LNCAP (cell line): ENCODE measurements around the gene TLE3.

Experiments used
- TF ChIP-seq, protein P1 (sequence below): fragments of 450-650 bp; IDR thresholded peaks from 2 replicates; pipeline ENCODE4 v1.5.1; 2017; ENCODE audit warnings: mild to moderate bottlenecking

Gene TLE3

DNA sequence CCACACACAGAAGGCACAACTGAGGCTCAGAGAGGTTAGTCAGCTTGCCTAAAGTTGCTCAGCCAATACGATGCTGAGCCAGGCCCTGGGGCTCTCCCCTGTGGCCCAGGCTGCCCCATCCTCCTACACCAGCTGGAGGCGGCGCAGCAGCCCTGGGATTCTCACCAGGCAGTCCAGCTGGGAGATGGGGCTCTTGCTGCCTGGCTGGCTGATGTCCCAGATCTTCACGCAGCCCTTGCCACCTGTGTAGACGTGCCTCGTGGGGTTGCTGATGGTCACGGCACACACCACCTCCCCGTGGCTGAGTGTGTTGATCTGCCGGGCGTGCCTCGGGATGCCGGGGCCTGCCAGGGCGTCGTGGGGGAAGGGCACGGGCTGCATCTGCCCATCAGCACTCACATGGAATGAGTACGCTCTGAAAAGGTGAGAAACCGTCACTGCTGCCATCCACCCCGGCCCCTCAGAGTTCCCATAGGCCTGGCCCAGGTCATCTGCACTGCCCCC lies 42.8 kb downstream of the TLE3 start:
- TF ChIP-seq, protein P1, sequence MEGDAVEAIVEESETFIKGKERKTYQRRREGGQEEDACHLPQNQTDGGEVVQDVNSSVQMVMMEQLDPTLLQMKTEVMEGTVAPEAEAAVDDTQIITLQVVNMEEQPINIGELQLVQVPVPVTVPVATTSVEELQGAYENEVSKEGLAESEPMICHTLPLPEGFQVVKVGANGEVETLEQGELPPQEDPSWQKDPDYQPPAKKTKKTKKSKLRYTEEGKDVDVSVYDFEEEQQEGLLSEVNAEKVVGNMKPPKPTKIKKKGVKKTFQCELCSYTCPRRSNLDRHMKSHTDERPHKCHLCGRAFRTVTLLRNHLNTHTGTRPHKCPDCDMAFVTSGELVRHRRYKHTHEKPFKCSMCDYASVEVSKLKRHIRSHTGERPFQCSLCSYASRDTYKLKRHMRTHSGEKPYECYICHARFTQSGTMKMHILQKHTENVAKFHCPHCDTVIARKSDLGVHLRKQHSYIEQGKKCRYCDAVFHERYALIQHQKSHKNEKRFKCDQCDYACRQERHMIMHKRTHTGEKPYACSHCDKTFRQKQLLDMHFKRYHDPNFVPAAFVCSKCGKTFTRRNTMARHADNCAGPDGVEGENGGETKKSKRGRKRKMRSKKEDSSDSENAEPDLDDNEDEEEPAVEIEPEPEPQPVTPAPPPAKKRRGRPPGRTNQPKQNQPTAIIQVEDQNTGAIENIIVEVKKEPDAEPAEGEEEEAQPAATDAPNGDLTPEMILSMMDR, result no peak

DNA sequence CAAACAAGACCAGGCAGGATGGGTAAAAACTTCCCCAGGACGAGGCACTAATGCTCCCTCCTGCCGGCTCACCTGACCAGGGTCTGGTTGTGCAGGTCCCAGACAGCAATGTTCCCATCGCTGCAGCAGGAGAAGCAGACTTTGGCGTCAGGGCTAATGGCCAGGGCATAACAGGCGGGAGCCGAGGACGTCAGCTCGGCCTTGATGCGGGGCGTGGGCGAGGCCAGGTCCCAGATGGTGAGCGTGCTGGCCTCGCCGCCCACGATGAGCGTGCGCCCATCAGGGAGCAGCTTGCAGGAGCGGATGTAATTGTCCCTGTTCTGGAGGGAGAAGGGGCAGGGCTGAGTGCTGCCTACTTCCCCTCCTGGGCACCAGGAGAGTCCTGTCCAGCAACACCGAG lies 43.4 kb downstream of the TLE3 start:
- TF ChIP-seq, protein P1, result no peak

DNA sequence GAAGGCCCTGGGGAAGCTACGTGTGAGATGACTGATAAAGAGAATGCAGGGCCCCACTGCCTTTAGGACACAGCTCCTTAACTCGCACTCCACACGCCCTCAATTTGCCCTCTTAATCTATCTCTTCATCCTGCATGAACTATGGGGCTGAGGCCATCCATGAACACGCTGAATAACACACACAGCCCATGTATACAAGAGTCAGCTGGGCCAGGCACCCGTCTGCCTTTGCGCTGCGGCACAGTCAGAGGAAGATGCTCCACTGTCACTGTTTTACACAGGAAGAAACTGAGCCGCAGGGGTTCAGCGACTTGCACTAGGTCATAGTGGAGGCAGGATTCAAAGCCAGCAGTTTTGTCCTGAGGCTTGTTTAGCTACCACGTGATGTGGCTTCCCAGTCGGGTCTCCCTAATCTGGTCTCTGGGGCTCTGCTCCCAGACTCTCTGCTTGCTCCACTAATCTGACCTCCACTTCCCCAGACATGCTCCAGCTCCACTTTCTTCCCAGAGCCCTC lies 43.9 kb downstream of the TLE3 start:
- TF ChIP-seq, protein P1, result no peak

DNA sequence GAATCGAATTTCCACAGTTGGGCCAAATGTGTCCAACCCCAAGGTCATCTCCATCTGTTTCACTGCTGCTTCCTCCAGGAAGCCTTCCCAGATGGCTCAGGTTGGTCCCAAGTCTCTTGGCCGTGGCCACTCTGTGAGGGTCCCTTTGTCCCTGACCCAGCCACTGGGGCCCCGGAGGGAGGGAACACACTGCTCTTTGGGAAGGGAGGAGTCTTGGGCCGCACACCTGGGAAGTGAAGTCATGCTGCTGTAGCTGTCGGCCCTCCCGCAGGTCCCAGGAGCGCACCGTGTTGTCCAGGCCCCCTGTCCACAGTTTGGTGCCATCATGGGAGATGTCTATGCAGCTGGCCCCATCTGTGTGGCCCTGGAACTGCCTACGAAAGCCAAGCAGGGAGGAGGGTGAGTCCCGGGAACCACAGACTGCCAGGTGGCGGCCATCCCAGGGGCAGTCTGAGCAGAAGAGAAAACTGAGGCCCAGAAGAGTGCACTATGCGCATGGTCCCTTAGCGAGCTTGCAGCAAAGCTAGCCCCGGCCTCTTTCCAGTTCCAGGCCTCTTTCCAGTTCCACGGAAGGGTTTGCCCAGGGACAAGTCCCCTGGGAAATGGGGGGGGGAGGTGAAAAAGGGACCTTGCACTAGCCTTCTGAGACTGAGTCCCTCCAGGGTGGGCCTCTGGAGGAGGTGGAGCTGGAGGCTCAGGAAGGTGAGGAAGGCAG lies 44.6 kb downstream of the TLE3 start:
- TF ChIP-seq, protein P1, result no peak

DNA sequence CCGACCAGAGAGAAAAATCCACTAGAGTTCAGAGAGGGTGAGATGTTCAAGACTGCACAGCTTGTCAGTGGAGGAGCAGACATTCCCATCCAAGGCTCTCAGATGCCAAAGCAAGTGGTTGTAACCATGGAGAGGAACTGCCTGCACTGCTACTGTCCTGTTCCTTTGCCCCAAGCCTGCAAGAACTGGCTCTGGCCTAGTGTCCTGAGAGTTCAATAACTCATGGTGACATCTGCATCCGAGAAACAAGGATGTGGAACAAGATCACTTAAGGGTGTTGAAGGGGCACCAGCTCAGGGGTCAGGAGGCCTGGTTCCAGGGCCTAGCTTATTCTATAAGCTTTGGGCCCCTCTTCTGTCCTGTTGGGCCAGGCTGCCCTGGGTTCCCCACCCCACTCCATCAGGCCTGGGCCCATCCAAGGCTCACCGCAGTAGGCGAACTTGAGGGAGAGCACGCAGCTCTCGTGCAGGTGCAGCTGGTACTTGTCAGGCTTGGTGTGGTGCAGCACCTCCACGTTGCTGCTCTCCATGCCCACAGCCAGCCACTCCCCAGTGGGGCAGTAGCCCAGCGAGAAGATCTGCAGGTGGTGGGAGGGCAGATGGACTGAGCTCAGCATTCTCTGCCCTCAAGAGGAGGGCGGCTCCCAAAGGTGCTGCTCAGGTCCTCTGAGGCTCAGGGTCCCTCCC lies 45.6 kb downstream of the TLE3 start:
- TF ChIP-seq, protein P1, result no peak

DNA sequence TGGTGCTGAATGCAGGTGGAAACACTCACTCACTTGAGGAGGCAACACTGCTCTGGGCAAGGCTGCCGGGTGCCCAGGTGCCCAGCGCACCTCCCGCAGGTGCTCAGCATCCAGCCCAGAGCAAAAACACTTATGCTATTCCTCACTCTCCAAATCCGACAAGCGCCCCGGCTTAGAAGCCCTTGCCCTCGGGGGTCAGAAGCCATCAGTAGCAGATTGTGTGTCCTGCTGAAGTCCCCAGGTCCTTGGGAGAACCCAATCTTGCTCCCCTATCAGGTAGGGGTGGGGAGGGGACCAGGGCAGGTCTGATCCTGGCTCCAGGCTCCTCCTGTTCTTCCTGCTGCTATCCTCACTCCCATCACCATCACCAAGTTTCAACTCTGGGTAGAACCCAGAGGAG lies 46.7 kb downstream of the TLE3 start:
- TF ChIP-seq, protein P1, result no peak

DNA sequence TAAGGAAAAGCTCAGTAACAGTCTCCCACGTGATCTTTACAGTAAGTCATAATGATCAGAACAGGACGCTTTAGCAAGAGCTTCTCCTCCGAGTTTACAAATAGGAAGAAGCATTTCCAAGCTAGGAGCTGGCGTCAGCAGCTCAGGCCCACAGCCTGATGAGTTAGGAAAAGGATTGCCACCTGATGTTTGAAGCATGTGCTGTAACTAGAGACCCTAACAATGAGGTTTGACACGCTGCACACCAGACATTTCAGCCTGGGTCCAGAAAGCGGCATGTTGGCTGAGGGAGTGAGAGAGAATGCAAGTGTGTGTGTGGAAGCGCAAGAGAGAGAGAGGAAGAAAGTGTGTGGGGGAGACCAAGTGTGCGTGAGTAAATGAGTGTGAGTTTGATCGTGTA lies 47.3 kb downstream of the TLE3 start:
- TF ChIP-seq, protein P1, result no peak
